Ecto neural progenitor cell (in vitro differentiated cells): ENCODE results near the gene CCDC124.

Experiments used
- DNase-seq: peaks from one replicate; pipeline ENCODE4 v3.0.0-alpha.2; 2018; ENCODE audit warnings: low spot score

The CCDC124 gene

DNA sequence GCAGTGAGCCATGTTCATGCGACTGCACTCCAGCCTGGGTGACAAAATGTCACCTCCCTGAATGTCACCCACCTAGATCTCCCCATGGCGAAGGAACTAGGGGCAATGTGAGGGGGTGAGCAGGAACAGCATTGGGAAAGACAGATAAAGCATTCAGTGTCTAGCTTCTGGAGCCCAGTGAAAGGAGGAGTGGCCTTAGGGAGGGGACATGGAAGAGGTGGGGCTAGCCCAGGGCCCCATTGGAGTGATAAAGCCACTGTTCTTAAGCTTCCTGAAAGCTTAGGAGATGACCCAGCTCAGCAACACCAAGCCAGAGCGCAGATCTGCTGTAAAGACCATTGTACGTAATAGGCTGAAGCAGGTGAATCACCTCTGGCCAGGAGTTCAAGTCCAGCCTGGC lies 21.1 kb downstream of the CCDC124 start:
- DNase-seq = no peak

DNA sequence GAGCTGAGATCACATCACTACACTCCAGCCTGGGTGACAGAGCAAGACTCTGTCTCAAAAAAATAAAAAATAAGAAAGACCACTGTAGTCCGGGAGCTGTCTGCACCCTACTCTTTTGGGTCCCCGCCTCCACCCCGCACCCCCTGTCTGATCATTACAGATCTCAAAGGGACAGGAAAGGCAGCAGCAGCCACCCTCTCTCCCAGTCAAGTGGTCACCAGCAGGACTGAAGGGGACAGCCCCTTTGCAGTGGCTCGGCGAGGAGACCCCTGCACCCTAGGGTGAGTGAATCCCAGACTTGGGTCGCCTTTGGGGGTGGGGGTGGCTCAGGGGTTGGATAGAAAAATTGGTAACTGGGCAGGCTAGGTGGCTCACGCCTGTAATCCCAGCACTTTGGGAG lies 21.6 kb downstream of the CCDC124 start:
- no peak for DNase-seq

DNA sequence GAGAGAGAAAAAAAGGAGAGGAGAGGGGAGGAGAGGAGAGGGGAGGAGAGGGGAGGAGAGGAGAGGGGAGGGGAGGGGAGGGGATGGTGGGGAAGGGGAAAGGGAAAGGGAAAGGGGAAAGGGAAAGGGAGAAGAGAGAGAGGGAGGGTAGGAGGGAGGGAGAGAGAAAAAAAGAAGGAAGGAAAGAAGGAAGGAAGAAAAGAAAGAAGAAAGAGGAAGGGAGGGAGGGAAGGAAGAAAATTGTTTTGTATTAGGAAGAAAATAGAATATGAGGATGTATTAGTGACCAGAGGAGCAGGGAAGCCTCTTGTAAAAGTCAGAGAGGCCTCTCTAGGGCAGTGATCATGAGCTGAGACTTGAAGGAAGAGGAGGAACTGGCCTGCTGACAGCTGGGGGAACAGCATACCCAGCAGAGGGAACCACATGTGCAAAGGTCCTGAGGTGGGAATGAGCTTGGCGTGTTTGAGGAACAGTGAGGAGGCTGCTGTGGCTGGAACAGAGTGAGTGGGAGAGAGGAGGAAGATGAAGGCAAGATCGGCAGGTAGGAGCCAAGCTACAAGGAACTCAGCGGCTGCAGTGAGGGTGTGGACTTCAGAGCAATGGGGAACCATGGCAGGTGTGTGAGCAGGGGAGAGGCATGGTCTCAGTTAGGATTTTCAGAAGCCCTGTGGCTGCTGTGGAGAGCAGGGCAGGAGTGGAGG lies 24.5 kb downstream of the CCDC124 start:
- DNase-seq = no peak

DNA sequence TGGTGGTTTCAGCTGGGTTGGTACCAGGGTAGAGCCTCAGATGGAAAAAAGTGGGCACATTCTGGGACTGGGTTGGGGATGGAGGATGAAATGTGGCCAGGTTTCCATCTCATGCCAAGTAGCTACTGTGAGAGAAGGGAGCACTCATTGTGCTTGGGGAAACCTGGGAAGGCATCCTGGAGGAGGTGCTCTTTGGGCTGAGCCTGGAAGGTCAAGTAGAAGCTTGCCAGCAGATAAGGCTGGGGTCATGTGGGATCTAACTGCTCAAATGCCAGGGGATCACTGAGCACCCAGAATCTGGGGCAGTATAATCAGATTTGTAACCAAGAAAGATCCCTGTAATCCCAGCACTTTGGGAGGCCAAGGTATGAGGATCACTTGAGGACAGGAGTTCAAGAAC lies 25.1 kb downstream of the CCDC124 start:
- no peak for DNase-seq

GRCh38 chr19:17963936-17964691 lies 31.3 kb downstream of the CCDC124 start:
- no peak for DNase-seq

DNA sequence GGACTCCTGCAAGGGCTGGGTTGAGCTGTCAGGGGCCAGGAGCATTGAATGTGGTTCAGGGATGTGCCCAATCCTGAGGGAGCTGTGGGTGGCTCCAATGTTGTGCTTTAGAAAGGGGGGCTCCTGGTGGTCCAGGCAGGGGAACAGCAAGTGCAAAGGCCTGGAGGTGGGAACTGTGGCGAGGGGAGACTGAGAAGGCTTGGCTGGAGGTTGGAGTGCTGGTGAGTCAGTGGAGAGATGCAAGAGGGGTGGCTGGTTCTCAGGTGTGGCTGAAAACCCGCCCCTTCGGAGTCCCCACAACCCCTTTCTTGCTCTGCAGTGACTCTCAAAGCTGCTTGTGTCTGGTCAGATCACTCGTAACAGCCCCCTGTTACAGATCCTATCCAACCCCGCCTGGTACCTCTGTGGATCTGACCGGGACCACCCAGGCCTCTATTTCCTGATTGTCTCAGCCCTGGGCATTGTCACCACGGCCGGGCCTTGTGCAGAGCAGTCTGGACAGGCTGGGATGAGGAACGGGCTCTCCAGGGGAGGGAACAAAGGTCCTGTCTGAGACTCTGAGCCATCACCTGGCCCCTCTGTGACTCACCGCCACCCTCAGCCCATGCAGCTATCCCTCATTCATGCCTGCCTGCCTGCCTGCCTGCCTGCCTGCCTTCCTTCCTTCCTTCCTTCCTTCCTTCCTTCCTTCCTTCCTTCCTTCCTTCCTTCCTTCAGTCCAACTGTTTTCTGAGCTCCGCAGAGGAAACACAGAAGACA lies 32.7 kb downstream of the CCDC124 start:
- DNase-seq = no peak

DNA sequence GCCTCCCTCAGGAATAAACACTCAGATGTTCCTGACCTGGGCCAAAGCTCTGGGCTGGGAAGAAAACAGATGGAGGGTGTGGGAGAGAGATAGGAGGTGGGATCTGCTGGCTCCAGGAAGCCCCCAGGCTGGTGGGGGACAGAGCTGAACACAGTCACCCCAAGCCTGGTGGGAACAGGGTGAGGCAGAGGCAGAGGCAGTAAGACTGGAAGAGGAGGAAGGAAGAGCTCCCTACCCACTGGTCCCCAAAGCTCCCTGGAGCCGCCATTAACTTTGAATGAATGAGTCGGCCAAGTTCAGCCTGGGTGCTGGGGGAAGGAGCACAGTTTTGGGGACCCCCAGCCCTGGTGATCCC lies 33.3 kb downstream of the CCDC124 start:
- no peak for DNase-seq

DNA sequence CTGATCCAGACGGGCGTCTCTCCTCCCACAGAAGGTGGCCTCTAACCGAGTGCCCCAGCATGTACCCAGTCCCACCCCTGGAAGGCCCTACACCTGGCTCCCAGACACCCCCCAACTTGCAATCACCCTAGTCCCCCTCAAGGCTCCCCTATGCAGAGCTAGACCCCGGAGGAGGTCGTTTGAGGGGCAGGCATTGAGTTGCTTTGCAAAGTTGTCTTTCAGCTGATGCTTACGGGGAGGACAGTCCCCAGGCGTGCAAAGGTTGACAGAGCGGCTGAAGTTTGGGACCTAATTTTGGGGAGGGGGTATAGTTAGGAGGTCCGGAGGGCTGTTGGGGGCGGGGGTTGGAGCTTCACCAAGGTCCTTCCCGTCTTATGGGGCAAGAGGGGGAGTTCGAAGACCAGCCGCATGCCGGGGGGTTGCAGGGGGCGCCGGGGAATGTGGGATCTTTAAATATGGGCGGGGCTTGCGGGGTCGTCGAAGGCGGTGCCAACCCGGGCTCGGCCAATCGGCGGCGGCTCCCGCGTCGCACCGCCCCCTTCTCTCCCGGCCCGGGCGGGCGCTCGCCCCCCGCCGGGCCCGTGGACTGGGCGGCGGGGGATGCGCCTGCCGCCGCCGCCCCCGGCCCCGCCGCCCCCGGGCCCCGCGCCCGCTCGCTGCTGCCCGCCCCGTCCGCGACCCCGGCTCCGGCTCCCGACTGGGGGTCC lies 33.9 kb downstream of the CCDC124 start, which contains the start of gene KCNN1:
KCNN1 (plus strand) TSS at position 558 of the 707 bp plus-strand sequence. CDS start 6,782 bp downstream, outside the sequence.
- peak; percentile 76 for DNase-seq

DNA sequence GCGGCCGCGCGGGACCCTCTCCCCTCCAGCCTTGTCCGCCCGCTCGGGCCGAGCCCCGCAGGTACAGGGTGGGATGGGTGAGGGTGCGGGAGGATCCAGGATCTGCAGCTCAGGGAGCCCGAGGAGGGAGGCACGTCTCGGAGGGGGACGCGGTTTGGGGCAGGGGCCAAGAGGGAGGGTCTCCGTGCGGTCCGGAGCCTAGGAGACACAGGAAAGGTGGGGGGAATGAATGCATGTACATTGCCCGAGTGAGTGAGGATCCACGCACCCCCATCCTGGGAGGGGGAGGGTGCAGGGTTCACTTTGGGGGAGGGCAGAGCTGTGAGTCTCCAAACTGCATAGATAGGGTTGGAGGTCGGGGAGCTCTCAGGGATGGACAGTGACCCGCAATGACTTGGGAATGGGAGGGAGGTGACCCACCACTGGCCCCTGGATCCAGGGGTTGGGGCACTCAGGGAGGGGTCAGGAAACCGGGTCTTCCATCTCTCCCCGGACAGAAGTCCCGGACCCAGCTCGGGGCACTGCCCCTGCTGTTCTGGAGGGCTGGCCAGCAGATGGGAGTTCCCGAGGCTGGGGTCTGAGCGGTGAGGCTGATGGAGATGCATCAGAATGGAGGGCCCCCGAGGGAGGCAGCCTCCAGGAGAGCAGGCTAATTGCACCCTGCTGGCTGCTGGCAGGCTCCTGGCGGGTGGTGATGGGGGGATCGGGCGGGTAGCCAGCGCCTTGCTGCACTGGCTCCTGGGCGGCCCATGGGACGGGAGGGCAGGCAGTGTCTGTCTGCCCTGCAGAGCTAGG lies 34.6 kb downstream of the CCDC124 start:
- DNase-seq = no peak

DNA sequence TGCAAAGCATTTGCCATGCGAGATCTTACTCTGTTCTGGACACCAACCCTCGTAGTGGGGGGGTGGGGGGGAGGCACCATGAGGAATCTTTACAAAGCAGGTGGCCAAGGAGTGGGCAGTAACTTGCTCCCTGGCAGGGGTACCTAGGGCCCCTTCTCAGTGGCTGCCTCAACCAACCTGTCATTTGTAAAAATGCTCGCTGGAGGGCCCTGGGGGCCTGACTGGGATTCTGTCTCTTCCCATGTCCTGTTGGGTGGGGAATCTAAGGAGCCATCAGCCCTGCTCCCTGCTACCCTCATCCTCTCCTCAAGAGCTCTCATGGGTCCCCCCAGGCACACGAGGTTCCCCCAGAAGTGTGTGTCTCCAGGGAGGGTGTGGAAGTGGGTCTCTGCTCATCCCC lies 35.5 kb downstream of the CCDC124 start:
- no peak for DNase-seq

DNA sequence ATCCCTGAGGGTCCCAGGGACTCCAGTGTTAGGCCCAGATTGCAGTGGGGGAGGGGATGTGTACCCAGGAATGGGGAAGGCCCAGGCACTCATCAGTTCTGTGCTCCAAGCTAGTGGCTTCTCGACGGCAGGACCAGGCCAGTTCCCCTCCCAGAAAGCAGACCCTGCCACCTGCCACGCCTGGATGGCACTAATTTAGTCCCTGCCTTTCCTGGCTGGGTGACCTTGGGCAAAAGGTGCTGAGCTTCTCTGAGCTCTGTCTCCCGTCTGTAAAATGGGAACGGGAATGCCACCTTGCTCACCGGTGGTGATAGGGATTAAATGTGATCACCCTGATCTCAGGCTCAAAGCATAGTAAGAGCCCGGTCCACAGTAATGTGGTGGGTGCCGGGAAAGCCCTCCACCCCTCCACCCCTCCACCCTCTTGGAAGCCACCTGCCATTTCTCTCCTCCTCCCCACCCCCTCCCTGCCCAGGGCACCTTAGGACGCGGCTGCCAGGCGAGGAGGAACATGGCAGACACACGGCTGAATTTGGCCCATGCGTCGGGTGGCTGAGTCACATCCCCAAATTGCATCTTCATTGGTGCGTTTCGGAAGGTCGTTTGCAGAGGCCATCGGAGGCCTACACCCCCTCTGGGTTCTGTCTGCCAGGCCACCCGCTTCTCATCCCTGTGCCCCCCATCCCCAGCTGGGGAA lies 36.4 kb downstream of the CCDC124 start:
- no peak for DNase-seq

DNA sequence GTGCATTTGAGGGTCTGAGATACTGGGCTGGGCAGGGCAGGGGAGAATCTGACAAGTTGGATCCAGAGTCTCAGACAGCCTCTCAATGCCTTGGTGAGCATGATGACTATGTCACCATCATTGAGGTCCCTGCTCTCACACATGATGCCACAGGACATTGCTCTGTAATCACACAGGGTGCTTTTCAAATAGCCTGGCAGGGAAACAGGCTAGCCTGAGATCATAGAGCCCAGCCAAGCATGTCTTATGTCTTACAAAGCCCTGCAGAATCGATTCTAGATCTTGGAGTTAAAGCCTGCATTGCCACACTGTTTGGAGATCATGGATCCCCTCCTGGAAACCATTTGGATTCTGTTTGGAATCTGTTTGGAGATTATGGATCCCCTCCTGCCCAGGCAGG lies 39.4 kb downstream of the CCDC124 start:
- no peak for DNase-seq

DNA sequence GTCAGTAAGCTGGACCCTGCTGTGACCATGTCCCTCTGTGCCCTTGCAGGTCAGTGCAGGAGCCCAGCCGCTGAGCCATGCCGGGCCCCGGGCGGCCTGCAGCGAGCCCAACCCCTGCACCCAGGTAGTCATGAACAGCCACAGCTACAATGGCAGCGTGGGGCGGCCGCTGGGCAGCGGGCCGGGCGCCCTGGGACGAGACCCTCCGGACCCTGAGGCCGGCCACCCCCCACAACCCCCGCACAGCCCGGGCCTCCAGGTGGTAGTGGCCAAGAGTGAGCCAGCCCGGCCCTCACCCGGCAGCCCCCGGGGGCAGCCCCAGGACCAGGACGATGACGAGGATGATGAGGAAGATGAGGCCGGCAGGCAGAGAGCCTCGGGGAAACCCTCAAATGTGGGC lies 40.9 kb downstream of the CCDC124 start:
- DNase-seq = no peak

DNA sequence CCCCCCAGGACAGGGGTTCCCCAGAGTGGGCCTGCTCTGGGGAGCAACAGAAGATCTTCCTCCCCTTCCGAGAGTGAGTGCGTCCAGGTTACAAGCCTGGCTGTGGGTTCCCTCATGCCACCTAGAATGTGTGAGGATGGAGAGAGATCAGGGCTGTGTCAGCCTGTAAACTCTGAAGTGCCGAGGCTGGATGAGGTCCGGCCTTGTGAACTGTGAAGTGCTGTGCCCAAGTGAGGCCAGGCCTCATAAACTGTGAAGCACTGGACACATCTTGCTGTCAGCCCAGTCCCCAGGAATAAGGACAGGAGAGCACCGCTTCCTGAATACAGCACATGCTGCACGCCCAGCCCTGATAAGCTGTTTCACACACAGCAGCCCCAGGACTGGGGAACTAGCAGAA lies 41.7 kb downstream of the CCDC124 start:
- no peak for DNase-seq

DNA sequence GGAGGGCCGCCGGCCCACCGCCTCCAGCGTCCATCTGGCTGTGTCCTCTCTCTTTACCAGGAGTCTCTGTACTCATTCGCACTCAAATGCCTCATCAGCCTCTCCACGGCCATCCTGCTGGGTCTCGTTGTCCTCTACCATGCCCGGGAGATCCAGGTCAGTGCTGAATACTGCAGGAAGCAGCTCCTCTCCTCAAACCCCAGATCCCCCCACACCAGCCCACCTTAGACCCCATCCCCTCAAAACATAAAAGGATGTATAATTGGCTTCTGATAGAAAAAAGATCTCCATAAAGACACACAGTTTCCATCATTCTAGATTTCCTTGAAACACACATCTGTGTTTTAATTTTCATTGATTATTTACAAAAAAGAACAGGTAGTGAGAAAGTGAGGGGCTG lies 42.2 kb downstream of the CCDC124 start:
- DNase-seq = no peak

GRCh38 chr19:17977021-17977420 lies 44.2 kb downstream of the CCDC124 start:
- no peak for DNase-seq

DNA sequence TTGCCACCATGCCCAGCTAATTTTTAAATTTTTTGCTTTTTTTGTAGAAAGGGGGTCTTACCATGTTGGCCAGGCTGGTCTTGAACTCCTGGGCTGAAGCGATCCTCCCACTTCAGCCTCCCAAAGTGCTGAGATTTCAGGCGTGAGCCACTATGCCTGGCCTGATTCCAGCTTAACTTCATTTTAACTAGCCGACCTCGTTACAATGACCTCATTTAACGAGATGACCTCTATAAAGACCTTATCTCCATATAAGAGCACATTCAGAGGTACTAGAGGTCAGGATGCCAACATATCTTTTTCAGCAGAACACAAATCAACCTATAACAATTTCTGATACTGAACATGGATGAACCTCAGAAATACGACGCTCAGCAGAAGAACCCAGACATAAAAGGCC lies 44.7 kb downstream of the CCDC124 start:
- DNase-seq = no peak

DNA sequence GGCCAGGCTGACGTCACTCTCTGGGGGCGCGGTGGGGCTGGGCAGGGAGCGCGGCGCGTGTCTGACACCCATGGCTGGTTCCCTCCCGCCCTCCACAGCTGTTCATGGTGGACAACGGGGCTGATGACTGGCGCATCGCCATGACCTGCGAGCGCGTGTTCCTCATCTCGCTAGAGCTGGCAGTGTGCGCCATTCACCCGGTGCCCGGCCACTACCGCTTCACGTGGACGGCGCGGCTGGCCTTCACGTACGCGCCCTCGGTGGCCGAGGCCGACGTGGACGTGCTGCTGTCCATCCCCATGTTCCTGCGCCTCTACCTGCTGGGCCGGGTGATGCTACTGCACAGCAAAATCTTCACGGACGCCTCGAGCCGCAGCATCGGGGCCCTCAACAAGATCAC lies 48.8 kb downstream of the CCDC124 start:
- no peak for DNase-seq

- DNase-seq = no peak
Observed at GRCh38 chr19:17982430-17982829, 49.6 kb downstream of the CCDC124 start.

GRCh38 chr19:17985037-17985818 lies 52.4 kb downstream of the CCDC124 start:
- no peak for DNase-seq
